NCI-H82 treated with DMSO at 0.1 percent for 48 hours (cell line): ENCODE results near the gene NUP88.

Source experiments
- DNase-seq: peaks from one replicate; lab custom pipeline; 2025; ENCODE audit not compliant: unreplicated experiment; lab: John Stamatoyannopoulos, UW

The NUP88 gene

GRCh38 chr17:5361426-5361825 lies 58.0 kb downstream of the NUP88 start:
- no peak for DNase-seq

- DNase-seq, result no peak
Measured at GRCh38 chr17:5355421-5356129, 63.9 kb downstream of the NUP88 start.

- no peak for DNase-seq
Measured at GRCh38 chr17:5354886-5355415, 64.5 kb downstream of the NUP88 start.

- no peak for DNase-seq
Measured at GRCh38 chr17:5354310-5354709, 65.2 kb downstream of the NUP88 start.

- DNase-seq, result no peak
Measured at GRCh38 chr17:5352681-5353289, 66.7 kb downstream of the NUP88 start.

- no peak for DNase-seq
Measured at GRCh38 chr17:5344914-5345313, 74.5 kb downstream of the NUP88 start.
